Neural cell (in vitro differentiated cells): ENCODE results near the gene ARHGEF38. TPM values are rescaled to one million over a fixed set of nuclear protein-coding genes. Genes with fewer than 3 reads are reported as not detected.
"Not testable (repeated sequence)": the region's sequence is repeated elsewhere in the genome, so short reads cannot be mapped to it uniquely, and the experiment has no call there.

ENCODE experiments used
- H2AFZ ChIP-seq: fragments of 200-600, 300-800 bp; sonication (generic), shearing (Covaris generic); 2 replicates; pipeline ENCODE4 v1.6.0; 2014; ENCODE audit warnings: low read depth, mild to moderate bottlenecking, antibody characterized with exemption, low read length, moderate library complexity
- H3F3A ChIP-seq: fragments of 200-600 bp; shearing (Covaris generic); 2 replicates; pipeline ENCODE4 v1.6.1; 2016; ENCODE audit warnings: mild to moderate bottlenecking, moderate library complexity, mixed read lengths, antibody characterized with exemption, low read length; ENCODE audit not compliant: insufficient read depth, poor library complexity, severe bottlenecking
- H3K27ac ChIP-seq: fragments of 200-600, 300-800 bp; sonication (generic), shearing (Covaris generic); 2 replicates; pipeline ENCODE4 v1.5.1; 2014; ENCODE audit warnings: mild to moderate bottlenecking, low read length, moderate library complexity
- H3K27me3 ChIP-seq: fragments of 300-800, 200-600 bp; sonication (generic), shearing (Covaris generic); 2 replicates; pipeline ENCODE4 v1.6.0; 2014; ENCODE audit warnings: mild to moderate bottlenecking, low read depth, low read length, moderate library complexity; ENCODE audit not compliant: insufficient read depth
- H3K36me3 ChIP-seq: fragments of 300-800, 200-600 bp; sonication (generic), shearing (Covaris generic); 2 replicates; pipeline ENCODE4 v1.5.1; 2014; ENCODE audit warnings: mild to moderate bottlenecking, antibody characterized with exemption, low read length, moderate library complexity; ENCODE audit not compliant: insufficient read depth
- H3K4me2 ChIP-seq: fragments of 300-800, 200-600 bp; sonication (generic), shearing (Covaris generic); 2 replicates; pipeline ENCODE4 v1.6.0; 2014; ENCODE audit warnings: mild to moderate bottlenecking, low read length
- H3K4me3 ChIP-seq: fragments of 300-800, 200-600 bp; sonication (generic), shearing (Covaris generic); 2 replicates; pipeline ENCODE4 v1.5.1; 2014; ENCODE audit warnings: mild to moderate bottlenecking, low read length, moderate library complexity
- H3K79me2 ChIP-seq: fragments of 200-600 bp; shearing (Covaris generic); replicated peaks from 2 replicates; pipeline ENCODE4 v1.6.0; 2014; ENCODE audit warnings: mild to moderate bottlenecking, low read length, moderate library complexity; ENCODE audit not compliant: insufficient read depth
- H3K9ac ChIP-seq: fragments of 300-800, 200-600 bp; sonication (generic), shearing (Covaris generic); 2 replicates; pipeline ENCODE4 v1.6.1; 2016; ENCODE audit warnings: mild to moderate bottlenecking, low read length, mixed read lengths
- H3K9me2 ChIP-seq: fragments of 200-600 bp; shearing (Covaris generic); 2 replicates; pipeline ENCODE4 v1.6.1; 2016; ENCODE audit warnings: mild to moderate bottlenecking, low read length, mixed read lengths; ENCODE audit not compliant: insufficient read depth
- H3K9me3 ChIP-seq: fragments of 200-600, 300-800 bp; sonication (generic), shearing (Covaris generic); 2 replicates; pipeline ENCODE4 v1.6.1; 2016; ENCODE audit warnings: mild to moderate bottlenecking, mixed run types, low read length, moderate library complexity, mixed read lengths
- H4K20me1 ChIP-seq: fragments of 200-600 bp; shearing (Covaris generic); 2 replicates; pipeline ENCODE4 v1.6.1; 2016; ENCODE audit warnings: mild to moderate bottlenecking, mixed run types; ENCODE audit not compliant: insufficient read depth
- CTCF ChIP-seq: fragments of 450-650 bp; IDR thresholded peaks from 2 replicates; pipeline ENCODE4 v1.5.1; 2014; ENCODE audit warnings: antibody characterized with exemption, mild to moderate bottlenecking, moderate library complexity; ENCODE audit not compliant: poor library complexity, severe bottlenecking
- EP300 ChIP-seq: fragments of 450-650 bp; conservative IDR thresholded peaks from 2 replicates; pipeline ENCODE4 v1.6.1; 2014; ENCODE audit warnings: antibody characterized with exemption, mild to moderate bottlenecking, moderate library complexity; ENCODE audit not compliant: poor library complexity, severe bottlenecking
- EZH2 ChIP-seq: fragments of 200-600, 300-800 bp; shearing (Covaris generic), sonication (generic); IDR thresholded peaks from 2 replicates; pipeline ENCODE4 v1.6.1; 2014; ENCODE audit warnings: antibody characterized with exemption, low read length, borderline replicate concordance, mild to moderate bottlenecking; ENCODE audit not compliant: insufficient read depth, poor library complexity, severe bottlenecking
- MXI1 ChIP-seq: fragments of 450-650 bp; conservative IDR thresholded peaks from 2 replicates; pipeline ENCODE4 v1.6.1; 2014; ENCODE audit warnings: antibody characterized with exemption, mild to moderate bottlenecking; ENCODE audit not compliant: poor library complexity, severe bottlenecking
- POLR2AphosphoS5 ChIP-seq: IDR thresholded peaks from 2 replicates; pipeline ENCODE4 v1.6.1; 2012
- RAD21 ChIP-seq: fragments of 450-650 bp; conservative IDR thresholded peaks from 2 replicates; pipeline ENCODE4 v1.6.1; 2014; ENCODE audit warnings: antibody characterized with exemption, mild to moderate bottlenecking, moderate library complexity
- REST ChIP-seq: IDR thresholded peaks from 2 replicates; pipeline ENCODE4 v1.6.1; 2012; ENCODE audit warnings: borderline replicate concordance
- SMC3 ChIP-seq: fragments of 450-650 bp; conservative IDR thresholded peaks from 2 replicates; pipeline ENCODE4 v1.6.1; 2014; ENCODE audit warnings: antibody characterized with exemption, mild to moderate bottlenecking, moderate library complexity; ENCODE audit not compliant: poor library complexity
- TAF1 ChIP-seq: IDR thresholded peaks from 2 replicates; pipeline ENCODE4 v1.6.1; 2012; ENCODE audit warnings: low read depth
- polyA plus RNA-seq: library from polyadenylated mRNA; depleted of rRNA; stranded (reverse); fragments of >200 nt; gene quantifications from 2 replicates; pipeline ENCODE4 v1.2.3, GENCODE V29; 2014

ARHGEF38 gene
- polyA plus RNA-seq, 1 donor from 2014 or later: not detected

GRCh38 chr4:105719204-105719603 is 166.8 kb downstream of the ARHGEF38 start:
- Histone ChIP-seq H4K20me1 (no peaks in the 10 kb centered on the region), H3K4me3 (no peak overlapping the region), H3K27me3 (no peaks in the 10 kb centered on the region), H3K27ac (no peak overlapping the region), H3K4me2 (no peak overlapping the region), H3K9me2 (no peaks in the 10 kb centered on the region), H3K79me2 (peaks cover 17% of the 10 kb centered on the region), H3K9ac (no peak overlapping the region), H3K36me3 (no peaks in the 10 kb centered on the region), H2AFZ (no peak overlapping the region), H3F3A (no peaks in the 10 kb centered on the region), H3K9me3 (no peaks in the 10 kb centered on the region)
- TF ChIP-seq TAF1 (no peak), CTCF (no peak), SMC3 (no peak), EZH2 (no peak), REST (no peak), MXI1 (no peak), EP300 (no peak), POLR2AphosphoS5 (no peak), RAD21 (no peak)

- Histone ChIP-seq H3K9ac (no peak overlapping the region), H3K79me2 (no peaks in the 10 kb centered on the region), H3K9me2 (no peaks in the 10 kb centered on the region), H4K20me1 (no peaks in the 10 kb centered on the region), H3K27ac (no peak overlapping the region), H3K27me3 (no peaks in the 10 kb centered on the region), H3K4me3 (no peak overlapping the region), H2AFZ (no peak overlapping the region), H3K4me2 (no peak overlapping the region), H3F3A (no peaks in the 10 kb centered on the region), H3K9me3 (no peaks in the 10 kb centered on the region), H3K36me3 (no peaks in the 10 kb centered on the region)
- TF ChIP-seq EZH2: no peak
- no peak for TF ChIP-seq MXI1
- no peak for TF ChIP-seq SMC3
- TF ChIP-seq POLR2AphosphoS5: no peak
- TF ChIP-seq RAD21: no peak
- no peak for TF ChIP-seq TAF1
- TF ChIP-seq EP300: no peak
- TF ChIP-seq REST: no peak
- no peak for TF ChIP-seq CTCF
Observed at GRCh38 chr4:105725623-105726022, 173.2 kb downstream of the ARHGEF38 start.

- not testable (repeated sequence) for H3K9me3 ChIP-seq, H3K9me2 ChIP-seq, H4K20me1 ChIP-seq, H3K4me2 ChIP-seq, H3F3A ChIP-seq, H3K36me3 ChIP-seq, H2AFZ ChIP-seq, H3K27me3 ChIP-seq, H3K9ac ChIP-seq, H3K27ac ChIP-seq, H3K79me2 ChIP-seq, H3K4me3 ChIP-seq
Observed at GRCh38 chr4:105729895-105730294, 177.5 kb downstream of the ARHGEF38 start.
